Fibroblast of villous mesenchyme (primary cell): ENCODE results near the gene RAP1GAP2. TPM values are rescaled to one million over a fixed set of nuclear protein-coding genes. Genes with fewer than 3 reads are reported as not detected.

ENCODE experiments used
- DNase-seq: peaks from one replicate; pipeline ENCODE4 v3.0.0-alpha.2; 2010; ENCODE audit warnings: low read depth
- H3K4me3 ChIP-seq: 2 replicates; pipeline ENCODE4 v1.5.1; 2011; ENCODE audit warnings: low read depth, mild to moderate bottlenecking, low read length
- CTCF ChIP-seq: IDR thresholded peaks from 2 replicates; pipeline ENCODE4 v1.5.1; 2012; ENCODE audit warnings: low read depth, mild to moderate bottlenecking, low read length; ENCODE audit not compliant: insufficient read depth
- total RNA-seq: library from RNA; depleted of rRNA; stranded (reverse); fragments of >200 nt; gene quantifications from 2 replicates; pipeline ENCODE4 v1.2.3, GENCODE V29; 2012

Gene RAP1GAP2
- total RNA-seq, 1 donor = 5.2 TPM

GRCh38 chr17:3004150-3004801 lies 208.0 kb downstream of the RAP1GAP2 start:
- no peak for TF ChIP-seq CTCF
- DNase-seq = peak; percentile 97
- peak overlapping the region; percentile 12 for H3K4me3 ChIP-seq

- H3K4me3 ChIP-seq = no peak overlapping the region
- no peak for DNase-seq
- no peak for TF ChIP-seq CTCF
Observed at GRCh38 chr17:3004925-3005324, 208.7 kb downstream of the RAP1GAP2 start.

- H3K4me3 ChIP-seq = no peak overlapping the region
- no peak for DNase-seq
- no peak for TF ChIP-seq CTCF
Observed at GRCh38 chr17:3005696-3006095, 209.5 kb downstream of the RAP1GAP2 start.

- DNase-seq = no peak
- no peak for TF ChIP-seq CTCF
- H3K4me3 ChIP-seq = no peak overlapping the region
Observed at GRCh38 chr17:3006801-3007200, 210.6 kb downstream of the RAP1GAP2 start.

GRCh38 chr17:3007651-3008121 lies 211.4 kb downstream of the RAP1GAP2 start:
- no peak for TF ChIP-seq CTCF
- H3K4me3 ChIP-seq = no peak overlapping the region
- DNase-seq = no peak

- DNase-seq = no peak
- no peak for TF ChIP-seq CTCF
- no peak overlapping the region for H3K4me3 ChIP-seq
Observed at GRCh38 chr17:3008336-3009288, 212.4 kb downstream of the RAP1GAP2 start.
